K562 (cell line): ENCODE data around the gene NFATC3.

Experiments used
- EZH2 ChIP-seq: IDR thresholded peaks from 2 replicates; pipeline ENCODE4 v1.6.1; 2012; ENCODE audit warnings: low read depth, mild to moderate bottlenecking, inconsistent platforms, low read length, borderline replicate concordance
- JUND ChIP-seq, 2 experiments: IDR thresholded peaks; 2 replicates in 1 of 2; 3 replicates in 1 of 2; pipeline ENCODE4 v1.6.1; 2011; ENCODE audit warnings: borderline replicate concordance in 2 of 2, low read depth in 2 of 2, low read length in 2 of 2, improper control_type of control experiment in 1 of 2, missing biosample characterization in 1 of 2, missing genetic modification characterization in 1 of 2, missing genetic modification reagents in 1 of 2
- MEF2D ChIP-seq: conservative IDR thresholded peaks from 2 replicates; pipeline ENCODE4 v1.6.1; 2016; ENCODE audit warnings: low read depth, missing genetic modification characterization, missing compliant biosample characterization
- NBN ChIP-seq: fragments of 450-650 bp; IDR thresholded peaks from 2 replicates; pipeline ENCODE4 v1.6.1; 2016; ENCODE audit warnings: low read depth, mild to moderate bottlenecking
- POLR2A ChIP-seq: fragments of 450-650 bp; conservative IDR thresholded peaks from 2 replicates; pipeline ENCODE4 v1.6.1; 2016
- SETDB1 ChIP-seq: IDR thresholded peaks from one replicate; pipeline ENCODE4 v1.6.1; 2012; ENCODE audit warnings: low read length, control low read depth, inconsistent platforms
- SMARCC2 ChIP-seq: fragments of 450-650 bp; IDR thresholded peaks from 2 replicates; pipeline ENCODE4 v1.6.1; 2017; ENCODE audit warnings: antibody characterized with exemption, moderate library complexity, mild to moderate bottlenecking, low read depth
- ZKSCAN3 ChIP-seq: fragments of 250-450 bp; sonication (Bioruptor Pico); IDR thresholded peaks from 2 replicates; pipeline ENCODE4 v1.4.0; 2020
- TF ChIP-seq, protein P1 (sequence below), 3 experiments: IDR thresholded peaks in 2 of 3; conservative IDR thresholded peaks in 1 of 3; 2 replicates each; pipeline ENCODE4 v1.5.1; 2011 to 2012; ENCODE audit warnings: low read length in 3 of 3, mild to moderate bottlenecking in 3 of 3, control low read depth in 2 of 3, improper control_type of control experiment in 1 of 3, inconsistent platforms in 1 of 3, low read depth in 1 of 3, mixed read lengths in 1 of 3, moderate library complexity in 1 of 3; ENCODE audit not compliant: insufficient read depth in 2 of 3
- TF ChIP-seq, protein P2 (sequence below): IDR thresholded peaks from 3 replicates; pipeline ENCODE4 v1.6.1; 2011; ENCODE audit warnings: borderline replicate concordance, mild to moderate bottlenecking; ENCODE audit not compliant: insufficient read length, insufficient read depth
- TF ChIP-seq, protein P3 (sequence below): fragments of 250-450 bp; sonication (Bioruptor Pico); IDR thresholded peaks from 2 replicates; pipeline ENCODE4 v1.5.0; 2021
- TF ChIP-seq, protein P4 (sequence below): fragments of 450-650 bp; formaldehyde crosslinking; conservative IDR thresholded peaks from 2 replicates; pipeline ENCODE4 v1.4.0; 2022; ENCODE audit warnings: mild to moderate bottlenecking, missing genetic modification characterization
- TF ChIP-seq, protein P5 (sequence below): fragments of 250-450 bp; sonication (Bioruptor Pico); IDR thresholded peaks from 2 replicates; pipeline ENCODE4 v1.5.0; 2022; ENCODE audit warnings: mild to moderate bottlenecking

DNA sequence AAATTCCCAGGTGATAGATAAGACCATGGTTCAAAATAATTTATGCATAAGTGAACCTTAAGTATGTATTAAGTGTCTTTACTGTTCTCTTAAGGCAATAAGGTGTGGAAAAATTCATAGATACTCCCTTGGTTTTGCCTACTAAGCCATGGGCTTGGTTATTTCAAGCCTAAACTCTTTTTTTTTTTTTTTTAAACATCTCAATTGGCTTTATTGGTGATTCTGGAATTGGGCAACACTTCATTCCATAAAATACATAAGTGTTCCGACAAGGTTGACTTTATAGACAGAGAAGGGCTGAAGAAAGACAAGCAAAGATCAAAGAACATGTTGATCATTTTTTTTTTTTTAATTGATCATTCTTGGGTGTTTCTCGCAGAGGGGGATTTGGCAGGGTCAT is 77.2 kb downstream of the NFATC3 start:
- TF ChIP-seq, protein P1, sequence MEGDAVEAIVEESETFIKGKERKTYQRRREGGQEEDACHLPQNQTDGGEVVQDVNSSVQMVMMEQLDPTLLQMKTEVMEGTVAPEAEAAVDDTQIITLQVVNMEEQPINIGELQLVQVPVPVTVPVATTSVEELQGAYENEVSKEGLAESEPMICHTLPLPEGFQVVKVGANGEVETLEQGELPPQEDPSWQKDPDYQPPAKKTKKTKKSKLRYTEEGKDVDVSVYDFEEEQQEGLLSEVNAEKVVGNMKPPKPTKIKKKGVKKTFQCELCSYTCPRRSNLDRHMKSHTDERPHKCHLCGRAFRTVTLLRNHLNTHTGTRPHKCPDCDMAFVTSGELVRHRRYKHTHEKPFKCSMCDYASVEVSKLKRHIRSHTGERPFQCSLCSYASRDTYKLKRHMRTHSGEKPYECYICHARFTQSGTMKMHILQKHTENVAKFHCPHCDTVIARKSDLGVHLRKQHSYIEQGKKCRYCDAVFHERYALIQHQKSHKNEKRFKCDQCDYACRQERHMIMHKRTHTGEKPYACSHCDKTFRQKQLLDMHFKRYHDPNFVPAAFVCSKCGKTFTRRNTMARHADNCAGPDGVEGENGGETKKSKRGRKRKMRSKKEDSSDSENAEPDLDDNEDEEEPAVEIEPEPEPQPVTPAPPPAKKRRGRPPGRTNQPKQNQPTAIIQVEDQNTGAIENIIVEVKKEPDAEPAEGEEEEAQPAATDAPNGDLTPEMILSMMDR (IDR thresholded peaks at IDR 0.05 in 2 of 3, conservative IDR thresholded peaks at IDR 0.05 in 1 of 3; ENCODE audit: insufficient read depth in 2 of 3, low read depth in 1 of 3, low read length in 3 of 3), result no peak
- TF ChIP-seq, protein P2, sequence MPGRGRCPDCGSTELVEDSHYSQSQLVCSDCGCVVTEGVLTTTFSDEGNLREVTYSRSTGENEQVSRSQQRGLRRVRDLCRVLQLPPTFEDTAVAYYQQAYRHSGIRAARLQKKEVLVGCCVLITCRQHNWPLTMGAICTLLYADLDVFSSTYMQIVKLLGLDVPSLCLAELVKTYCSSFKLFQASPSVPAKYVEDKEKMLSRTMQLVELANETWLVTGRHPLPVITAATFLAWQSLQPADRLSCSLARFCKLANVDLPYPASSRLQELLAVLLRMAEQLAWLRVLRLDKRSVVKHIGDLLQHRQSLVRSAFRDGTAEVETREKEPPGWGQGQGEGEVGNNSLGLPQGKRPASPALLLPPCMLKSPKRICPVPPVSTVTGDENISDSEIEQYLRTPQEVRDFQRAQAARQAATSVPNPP, result no peak
- TF ChIP-seq POLR2A (no peak), NBN (no peak), JUND (IDR thresholded peaks at IDR 0.05; ENCODE audit: borderline replicate concordance, low read depth, low read length) (no peak), JUND (tag; IDR thresholded peaks at IDR 0.05; ENCODE audit: borderline replicate concordance, low read depth, low read length) (no peak), EZH2 (no peak), SMARCC2 (no peak), SETDB1 (no peak), MEF2D (tag) (no peak), ZKSCAN3 (no peak)
- TF ChIP-seq, protein P3, sequence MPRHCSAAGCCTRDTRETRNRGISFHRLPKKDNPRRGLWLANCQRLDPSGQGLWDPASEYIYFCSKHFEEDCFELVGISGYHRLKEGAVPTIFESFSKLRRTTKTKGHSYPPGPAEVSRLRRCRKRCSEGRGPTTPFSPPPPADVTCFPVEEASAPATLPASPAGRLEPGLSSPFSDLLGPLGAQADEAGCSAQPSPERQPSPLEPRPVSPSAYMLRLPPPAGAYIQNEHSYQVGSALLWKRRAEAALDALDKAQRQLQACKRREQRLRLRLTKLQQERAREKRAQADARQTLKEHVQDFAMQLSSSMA (CRISPR knock-in tag), result no peak
- TF ChIP-seq, protein P4, sequence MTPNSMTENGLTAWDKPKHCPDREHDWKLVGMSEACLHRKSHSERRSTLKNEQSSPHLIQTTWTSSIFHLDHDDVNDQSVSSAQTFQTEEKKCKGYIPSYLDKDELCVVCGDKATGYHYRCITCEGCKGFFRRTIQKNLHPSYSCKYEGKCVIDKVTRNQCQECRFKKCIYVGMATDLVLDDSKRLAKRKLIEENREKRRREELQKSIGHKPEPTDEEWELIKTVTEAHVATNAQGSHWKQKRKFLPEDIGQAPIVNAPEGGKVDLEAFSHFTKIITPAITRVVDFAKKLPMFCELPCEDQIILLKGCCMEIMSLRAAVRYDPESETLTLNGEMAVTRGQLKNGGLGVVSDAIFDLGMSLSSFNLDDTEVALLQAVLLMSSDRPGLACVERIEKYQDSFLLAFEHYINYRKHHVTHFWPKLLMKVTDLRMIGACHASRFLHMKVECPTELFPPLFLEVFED (CRISPR knock-in tag), result no peak
- TF ChIP-seq, protein P5, sequence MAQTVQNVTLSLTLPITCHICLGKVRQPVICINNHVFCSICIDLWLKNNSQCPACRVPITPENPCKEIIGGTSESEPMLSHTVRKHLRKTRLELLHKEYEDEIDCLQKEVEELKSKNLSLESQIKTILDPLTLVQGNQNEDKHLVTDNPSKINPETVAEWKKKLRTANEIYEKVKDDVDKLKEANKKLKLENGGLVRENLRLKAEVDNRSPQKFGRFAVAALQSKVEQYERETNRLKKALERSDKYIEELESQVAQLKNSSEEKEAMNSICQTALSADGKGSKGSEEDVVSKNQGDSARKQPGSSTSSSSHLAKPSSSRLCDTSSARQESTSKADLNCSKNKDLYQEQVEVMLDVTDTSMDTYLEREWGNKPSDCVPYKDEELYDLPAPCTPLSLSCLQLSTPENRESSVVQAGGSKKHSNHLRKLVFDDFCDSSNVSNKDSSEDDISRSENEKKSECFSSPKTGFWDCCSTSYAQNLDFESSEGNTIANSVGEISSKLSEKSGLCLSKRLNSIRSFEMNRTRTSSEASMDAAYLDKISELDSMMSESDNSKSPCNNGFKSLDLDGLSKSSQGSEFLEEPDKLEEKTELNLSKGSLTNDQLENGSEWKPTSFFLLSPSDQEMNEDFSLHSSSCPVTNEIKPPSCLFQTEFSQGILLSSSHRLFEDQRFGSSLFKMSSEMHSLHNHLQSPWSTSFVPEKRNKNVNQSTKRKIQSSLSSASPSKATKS (CRISPR knock-in tag), result no peak
